ENCODE results near the gene GABRB1. TPM values are rescaled to one million over a fixed set of nuclear protein-coding genes. Genes with fewer than 3 reads are reported as not detected.

The GABRB1 gene
- total RNA-seq, 2 donors from 2014 or later, result not detected

DNA sequence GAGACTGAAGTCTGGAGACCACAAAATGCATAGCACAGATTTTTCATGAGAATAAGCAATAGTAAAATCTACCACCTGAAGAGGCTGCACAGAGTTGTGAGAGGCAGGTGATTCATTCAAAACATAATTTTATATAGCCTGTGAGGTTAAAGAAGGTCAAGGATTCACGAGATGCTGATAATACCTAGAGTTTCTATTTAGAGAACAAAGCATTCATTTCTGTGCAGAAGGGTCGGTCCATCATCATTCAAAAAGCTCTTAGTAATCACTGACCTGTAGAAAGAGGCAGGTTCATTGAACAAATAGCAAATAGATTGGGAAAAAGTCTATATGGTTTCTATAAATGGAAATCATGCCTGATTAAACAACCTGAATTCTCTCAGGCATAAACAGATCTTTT is 26.6 kb downstream of the GABRB1 start:
- Mint-ChIP-seq H3K27ac (no peak overlapping the region), H3K27me3 (peaks cover 43% of the 10 kb centered on the region), H3K4me3 (no peak overlapping the region), H3K4me1 (no peaks in the 10 kb centered on the region), H3K36me3 (ENCODE audit: low read depth) (peaks cover 2% of the 10 kb centered on the region)
- H3K9me3 ChIP-seq (ENCODE audit: control insufficient read depth, low read length, poor library complexity, severe bottlenecking), result peaks cover 3% of the 10 kb centered on the region
- DNase-seq, result no peak
- no peak for ATAC-seq

DNA sequence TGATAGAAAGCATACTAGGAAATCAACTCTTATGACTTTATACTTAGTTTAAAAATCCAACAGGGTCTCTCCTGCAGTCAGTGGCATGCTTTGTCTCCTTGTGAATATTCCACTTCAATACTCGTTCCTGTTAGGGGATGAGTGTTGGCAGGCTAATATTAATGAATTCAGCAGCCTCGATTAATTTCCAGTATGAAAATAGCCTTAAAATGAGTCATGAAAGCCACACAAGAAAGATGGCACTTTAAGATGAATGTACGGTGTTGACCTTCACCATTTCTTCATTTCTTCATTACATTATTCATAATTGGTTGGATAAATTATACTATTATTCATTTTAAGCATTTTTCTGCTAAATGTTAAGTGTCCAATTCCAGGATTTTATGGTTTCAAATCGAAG is 29.2 kb downstream of the GABRB1 start:
- Mint-ChIP-seq H3K4me1 (no peaks in the 10 kb centered on the region), H3K4me3 (no peak overlapping the region), H3K36me3 (ENCODE audit: low read depth) (peaks cover 4% of the 10 kb centered on the region), H3K27ac (no peak overlapping the region), H3K27me3 (peaks cover 33% of the 10 kb centered on the region)
- no peak for DNase-seq
- no peak for ATAC-seq
- peaks cover 3% of the 10 kb centered on the region for H3K9me3 ChIP-seq (ENCODE audit: control insufficient read depth, low read length, poor library complexity, severe bottlenecking)

DNA sequence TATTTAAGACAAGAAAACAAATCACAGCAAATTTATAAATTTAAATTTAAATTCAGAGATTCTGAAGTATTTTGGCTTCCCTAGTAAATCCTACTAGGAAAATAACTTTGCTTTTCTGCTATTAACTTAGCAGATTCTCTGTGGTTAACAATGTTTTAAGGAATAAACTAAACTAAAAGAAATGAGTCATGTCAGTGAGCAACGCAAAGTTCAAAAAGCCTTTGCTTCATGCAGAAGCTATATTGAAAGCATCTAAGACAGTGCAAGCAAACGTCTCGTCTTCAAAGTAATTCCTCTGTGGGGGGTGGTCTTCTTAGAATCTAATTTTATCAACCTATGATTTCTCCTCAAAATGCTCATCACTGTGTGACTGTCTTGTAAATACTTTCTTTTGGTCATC is 30.1 kb downstream of the GABRB1 start:
- peaks cover 3% of the 10 kb centered on the region for H3K36me3 Mint-ChIP-seq (ENCODE audit: low read depth)
- H3K27ac Mint-ChIP-seq, result no peak overlapping the region
- DNase-seq, result no peak
- peaks cover 27% of the 10 kb centered on the region for H3K27me3 Mint-ChIP-seq
- ATAC-seq, result no peak
- H3K4me1 Mint-ChIP-seq, result no peaks in the 10 kb centered on the region
- H3K9me3 ChIP-seq (ENCODE audit: control insufficient read depth, low read length, poor library complexity, severe bottlenecking), result peaks cover 3% of the 10 kb centered on the region
- no peak overlapping the region for H3K4me3 Mint-ChIP-seq

DNA sequence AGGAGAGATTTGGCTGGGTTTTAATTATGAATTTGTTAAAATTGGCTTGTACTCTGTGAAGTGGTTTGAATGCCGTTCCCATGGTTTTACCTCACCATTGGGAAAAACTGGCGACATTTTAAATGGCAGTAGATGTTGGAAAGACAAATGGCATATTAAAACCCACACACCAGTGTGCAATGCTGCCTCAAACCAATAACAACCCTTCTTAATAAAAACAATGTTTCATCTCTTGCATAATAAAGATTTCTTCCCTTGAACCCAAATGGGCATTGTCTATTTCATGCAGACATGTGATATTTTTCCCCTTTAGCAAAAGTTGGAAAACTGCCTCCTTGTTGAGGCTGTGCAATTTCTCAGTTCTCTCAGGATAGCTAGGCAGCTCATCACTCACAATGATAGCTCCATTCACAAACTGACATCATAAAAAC is 33.7 kb downstream of the GABRB1 start:
- Mint-ChIP-seq H3K27ac (no peak overlapping the region), H3K4me3 (no peak overlapping the region), H3K36me3 (ENCODE audit: low read depth) (peaks cover 2% of the 10 kb centered on the region)

DNA sequence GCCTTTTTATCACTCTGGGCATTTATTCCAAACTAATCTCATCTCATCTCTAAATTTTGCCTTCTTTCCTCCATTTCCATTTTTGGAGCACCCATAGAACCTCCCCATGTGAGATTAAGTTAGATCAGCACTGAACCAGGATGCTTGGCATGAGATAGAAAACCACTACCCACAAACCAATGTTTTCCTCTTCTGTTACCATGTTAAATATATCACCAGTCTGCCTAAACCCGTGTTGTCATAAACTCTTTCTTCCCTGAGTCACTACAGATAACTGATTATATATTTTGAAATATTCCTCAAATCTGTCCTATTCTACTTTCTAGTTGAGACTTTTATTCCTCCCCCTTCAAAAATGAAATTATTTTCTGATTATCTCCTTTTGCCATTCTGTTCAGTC is 37.6 kb downstream of the GABRB1 start:
- no peaks in the 10 kb centered on the region for H3K9me3 ChIP-seq (ENCODE audit: control insufficient read depth, low read length, poor library complexity, severe bottlenecking)
- H3K27ac Mint-ChIP-seq, result no peak overlapping the region
- H3K27me3 Mint-ChIP-seq, result no peaks in the 10 kb centered on the region
- H3K4me3 Mint-ChIP-seq, result no peak overlapping the region
- ATAC-seq, result no peak
- no peaks in the 10 kb centered on the region for H3K4me1 Mint-ChIP-seq
- no peaks in the 10 kb centered on the region for H3K36me3 Mint-ChIP-seq (ENCODE audit: low read depth)
- no peak for DNase-seq

More for the DNA sequence above, 33.7 kb downstream of the GABRB1 start:
- H3K4me1 Mint-ChIP-seq, result no peaks in the 10 kb centered on the region
- H3K27me3 Mint-ChIP-seq, result peaks cover 6% of the 10 kb centered on the region
- H3K9me3 ChIP-seq (ENCODE audit: control insufficient read depth, low read length, poor library complexity, severe bottlenecking), result no peaks in the 10 kb centered on the region
- no peak for ATAC-seq
- no peak for DNase-seq

DNA sequence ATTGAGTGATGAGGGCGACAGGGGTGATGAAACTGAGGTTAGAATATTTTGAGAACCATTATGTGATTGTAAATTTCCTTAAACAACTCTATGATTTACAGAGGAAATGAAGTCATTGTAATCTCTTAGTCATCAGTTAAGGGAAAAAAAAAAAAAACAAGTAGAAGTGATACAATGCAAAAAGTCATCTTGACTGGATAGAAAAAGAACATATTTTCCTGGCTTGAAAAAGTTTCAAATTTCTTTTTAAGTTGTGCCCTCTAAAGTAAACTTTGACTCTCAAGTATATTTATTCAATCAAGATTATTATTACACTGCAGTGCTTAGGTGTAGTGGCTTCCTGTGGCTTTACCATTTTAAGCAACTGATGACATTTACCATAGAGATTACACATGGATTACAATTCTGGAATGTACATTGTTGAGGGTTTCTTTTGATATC is 40.6 kb downstream of the GABRB1 start:
- Mint-ChIP-seq H3K4me1 (no peaks in the 10 kb centered on the region), H3K27me3 (peaks cover 6% of the 10 kb centered on the region), H3K27ac (no peak overlapping the region), H3K36me3 (ENCODE audit: low read depth) (no peaks in the 10 kb centered on the region), H3K4me3 (no peak overlapping the region)
- no peaks in the 10 kb centered on the region for H3K9me3 ChIP-seq (ENCODE audit: control insufficient read depth, low read length, poor library complexity, severe bottlenecking)
- ATAC-seq (no peak), DNase-seq (no peak)

DNA sequence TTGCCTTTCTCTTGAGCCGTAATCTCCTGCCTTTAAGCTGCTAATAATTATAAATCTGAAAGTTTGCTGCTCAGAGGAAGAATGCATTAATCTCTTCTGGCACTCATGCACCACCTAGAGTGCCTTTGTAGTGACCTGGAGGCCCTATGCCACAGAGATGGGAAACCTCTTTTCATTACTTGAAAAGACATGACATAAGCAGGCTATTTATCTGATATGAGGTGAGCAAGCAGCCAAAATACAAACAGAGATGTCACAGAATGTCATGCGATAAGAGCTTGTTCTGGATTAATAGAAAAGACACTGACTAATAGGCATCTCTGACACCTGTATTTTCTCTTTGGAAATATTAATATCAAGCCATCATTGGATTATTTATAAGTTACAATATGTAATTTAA is 42.3 kb downstream of the GABRB1 start:
- H3K36me3 Mint-ChIP-seq (ENCODE audit: low read depth), result no peaks in the 10 kb centered on the region
- DNase-seq (no peak), ATAC-seq (no peak)
- H3K27ac Mint-ChIP-seq, result no peak overlapping the region
- H3K4me3 Mint-ChIP-seq, result no peak overlapping the region
- no peaks in the 10 kb centered on the region for H3K9me3 ChIP-seq (ENCODE audit: control insufficient read depth, low read length, poor library complexity, severe bottlenecking)
- no peaks in the 10 kb centered on the region for H3K4me1 Mint-ChIP-seq
- H3K27me3 Mint-ChIP-seq, result peaks cover 8% of the 10 kb centered on the region

DNA sequence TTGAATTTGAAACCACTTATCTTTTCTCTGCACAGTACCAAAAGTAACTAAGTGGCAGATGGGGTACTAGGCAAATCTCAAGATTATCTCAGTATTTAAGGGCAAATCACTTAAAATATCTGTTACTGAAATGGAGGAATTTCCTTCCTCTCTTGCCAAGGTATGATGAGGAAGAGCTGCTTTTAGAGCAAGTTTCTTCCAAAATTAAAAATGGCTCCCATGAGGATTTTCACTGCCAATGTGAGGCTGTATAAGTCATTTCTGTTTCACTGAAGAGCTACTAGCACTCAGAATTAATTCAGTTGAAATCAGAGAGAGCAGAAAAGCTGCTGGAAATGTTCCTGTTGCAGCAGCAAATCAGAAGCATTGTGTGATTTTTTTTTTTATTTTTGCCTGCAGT is 43.4 kb downstream of the GABRB1 start:
- H3K27ac Mint-ChIP-seq, result no peak overlapping the region
- DNase-seq (no peak), ATAC-seq (no peak)
- no peaks in the 10 kb centered on the region for H3K9me3 ChIP-seq (ENCODE audit: control insufficient read depth, low read length, poor library complexity, severe bottlenecking)
- no peak overlapping the region for H3K4me3 Mint-ChIP-seq
- H3K36me3 Mint-ChIP-seq (ENCODE audit: low read depth), result no peaks in the 10 kb centered on the region
- H3K4me1 Mint-ChIP-seq, result no peaks in the 10 kb centered on the region
- H3K27me3 Mint-ChIP-seq, result peaks cover 8% of the 10 kb centered on the region

DNA sequence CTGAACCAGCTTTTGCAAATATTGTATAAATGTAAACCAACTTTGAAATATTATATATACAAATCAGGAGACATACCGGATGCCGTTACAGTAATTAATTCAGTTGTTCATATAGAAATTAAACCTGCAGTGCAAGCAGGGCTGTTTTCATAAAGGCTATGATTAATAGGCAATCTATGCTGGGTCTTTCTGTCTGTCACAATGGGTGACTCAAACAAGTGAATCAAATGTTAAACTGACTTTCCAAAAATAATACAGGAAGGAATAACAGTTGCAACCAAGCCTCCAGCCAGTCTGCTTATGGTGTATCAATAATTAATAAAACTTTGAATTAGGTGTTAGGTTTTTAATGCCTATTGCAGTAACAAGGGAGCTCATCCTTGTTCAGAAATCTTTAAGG is 43.9 kb downstream of the GABRB1 start:
- peaks cover 8% of the 10 kb centered on the region for H3K27me3 Mint-ChIP-seq
- no peaks in the 10 kb centered on the region for H3K36me3 Mint-ChIP-seq (ENCODE audit: low read depth)

DNA sequence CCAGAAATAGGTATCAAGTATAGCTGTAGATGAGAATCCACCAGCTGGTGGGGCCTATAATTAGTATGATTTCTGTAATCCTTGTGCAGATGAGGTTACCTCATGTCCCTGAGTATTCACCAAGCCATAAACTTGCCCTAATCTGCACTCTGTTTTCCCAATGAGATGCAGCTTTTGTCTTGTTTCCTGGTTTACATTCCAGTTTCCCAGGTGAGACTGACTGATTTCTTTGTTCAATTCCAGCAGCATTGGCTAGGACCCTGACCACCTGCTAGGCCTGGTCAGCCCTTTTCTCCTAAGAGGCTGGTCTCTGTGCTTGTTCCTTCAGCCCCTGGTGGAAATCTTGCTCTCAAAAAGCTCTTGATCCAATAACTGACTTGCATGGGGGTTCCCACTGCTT is 44.6 kb downstream of the GABRB1 start:
- DNase-seq (no peak), ATAC-seq (no peak)
- Mint-ChIP-seq H3K27me3 (peaks cover 8% of the 10 kb centered on the region), H3K36me3 (ENCODE audit: low read depth) (no peaks in the 10 kb centered on the region), H3K27ac (no peak overlapping the region), H3K4me1 (no peaks in the 10 kb centered on the region), H3K4me3 (no peak overlapping the region)
- no peaks in the 10 kb centered on the region for H3K9me3 ChIP-seq (ENCODE audit: control insufficient read depth, low read length, poor library complexity, severe bottlenecking)

More for the DNA sequence above, 43.9 kb downstream of the GABRB1 start:
- ATAC-seq (no peak), DNase-seq (no peak)
- no peaks in the 10 kb centered on the region for H3K4me1 Mint-ChIP-seq
- no peaks in the 10 kb centered on the region for H3K9me3 ChIP-seq (ENCODE audit: control insufficient read depth, low read length, poor library complexity, severe bottlenecking)
- H3K27ac Mint-ChIP-seq, result no peak overlapping the region
- H3K4me3 Mint-ChIP-seq, result no peak overlapping the region

DNA sequence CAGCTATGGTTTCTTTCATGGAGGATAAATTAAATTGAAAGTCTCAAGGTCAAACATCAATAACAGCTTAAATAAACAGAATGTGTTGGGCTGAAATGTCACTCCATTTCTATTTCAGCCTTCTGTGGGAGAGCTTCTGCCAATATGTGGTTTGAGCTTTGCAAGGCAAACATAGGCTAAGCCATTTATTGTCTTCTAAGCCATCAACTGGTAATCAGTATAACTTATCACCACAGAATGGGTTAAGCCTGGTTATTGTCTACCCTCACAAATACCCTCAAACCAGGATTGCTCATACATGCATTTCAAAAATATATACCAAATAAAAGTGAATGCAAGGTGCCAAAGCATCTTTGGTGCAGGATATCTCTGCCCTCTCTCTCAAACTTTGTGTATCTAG is 52.7 kb downstream of the GABRB1 start:
- H3K36me3 Mint-ChIP-seq (ENCODE audit: low read depth), result no peaks in the 10 kb centered on the region
- H3K4me3 Mint-ChIP-seq, result no peak overlapping the region
- H3K27me3 Mint-ChIP-seq, result peaks cover 23% of the 10 kb centered on the region
- ATAC-seq, result no peak
- no peak for DNase-seq
- no peak overlapping the region for H3K27ac Mint-ChIP-seq
- H3K4me1 Mint-ChIP-seq, result no peaks in the 10 kb centered on the region
- no peaks in the 10 kb centered on the region for H3K9me3 ChIP-seq (ENCODE audit: control insufficient read depth, low read length, poor library complexity, severe bottlenecking)

DNA sequence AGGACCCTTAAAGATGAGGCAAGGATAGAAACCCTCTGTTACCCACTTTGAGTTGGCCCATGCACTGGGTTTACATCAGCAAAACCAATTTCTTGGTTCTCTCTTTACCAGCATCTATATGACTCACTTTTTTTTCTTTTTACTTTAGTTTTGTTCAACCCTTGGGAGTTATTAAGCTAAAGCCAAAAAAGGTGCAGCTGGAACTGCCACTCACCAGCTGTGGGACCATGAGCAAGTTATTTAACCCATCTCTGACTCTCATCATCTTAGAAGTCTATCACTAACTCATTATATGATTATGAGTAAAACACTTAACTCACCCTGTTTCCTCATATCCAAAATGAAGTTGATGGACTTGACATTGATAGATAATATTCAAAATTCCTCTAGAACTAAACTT is 53.4 kb downstream of the GABRB1 start:
- H3K9me3 ChIP-seq (ENCODE audit: control insufficient read depth, low read length, poor library complexity, severe bottlenecking), result no peaks in the 10 kb centered on the region
- ATAC-seq (no peak), DNase-seq (no peak)
- Mint-ChIP-seq H3K36me3 (ENCODE audit: low read depth) (no peaks in the 10 kb centered on the region), H3K27ac (no peak overlapping the region), H3K27me3 (peaks cover 23% of the 10 kb centered on the region), H3K4me3 (no peak overlapping the region), H3K4me1 (no peaks in the 10 kb centered on the region)

DNA sequence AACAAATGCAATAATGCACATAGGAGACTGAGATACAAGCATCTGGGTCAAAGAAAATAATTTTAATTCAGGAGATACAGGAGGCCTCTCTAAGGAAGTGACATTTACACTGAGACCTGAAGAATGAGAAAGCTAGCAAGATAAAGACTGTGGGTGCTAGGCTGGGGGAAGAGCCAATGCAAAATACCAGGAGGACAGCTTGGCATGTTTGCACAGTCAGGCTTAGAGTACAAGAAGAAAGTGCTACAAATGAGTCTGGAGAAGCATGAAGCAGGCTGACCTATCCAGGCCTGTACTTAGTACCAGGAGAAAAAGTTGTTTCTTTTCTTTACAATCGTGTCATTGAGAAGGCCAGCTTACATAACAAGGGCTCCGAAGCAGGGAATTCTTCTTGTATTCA is 56.9 kb downstream of the GABRB1 start:
- no peak overlapping the region for H3K27ac Mint-ChIP-seq
- no peak for ATAC-seq

DNA sequence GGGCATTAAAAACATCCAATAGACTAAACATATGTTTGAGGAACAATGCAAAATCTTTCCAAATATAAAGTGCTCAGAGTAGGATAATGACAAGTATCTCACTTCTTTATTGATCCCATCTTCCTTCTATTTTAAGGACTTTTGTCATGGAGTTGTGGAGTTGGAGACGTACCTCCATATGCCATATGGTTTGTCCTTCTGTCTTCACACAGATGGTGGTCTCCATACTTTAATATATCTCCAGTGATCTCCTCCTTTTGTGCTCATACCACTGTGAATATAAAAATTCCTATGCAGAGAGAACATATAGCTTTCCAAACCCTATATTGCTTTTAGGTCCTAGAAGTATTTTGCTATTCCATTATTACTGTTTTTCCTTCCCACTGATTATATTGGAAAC is 64.5 kb downstream of the GABRB1 start:
- DNase-seq, result no peak

More for the DNA sequence above, 56.9 kb downstream of the GABRB1 start:
- no peaks in the 10 kb centered on the region for H3K9me3 ChIP-seq (ENCODE audit: control insufficient read depth, low read length, poor library complexity, severe bottlenecking)
- Mint-ChIP-seq H3K4me1 (no peaks in the 10 kb centered on the region), H3K4me3 (no peak overlapping the region), H3K27me3 (peaks cover 23% of the 10 kb centered on the region), H3K36me3 (ENCODE audit: low read depth) (no peaks in the 10 kb centered on the region)
- no peak for DNase-seq

More for the DNA sequence above, 64.5 kb downstream of the GABRB1 start:
- H3K27ac Mint-ChIP-seq, result no peak overlapping the region
- H3K27me3 Mint-ChIP-seq, result peaks cover 4% of the 10 kb centered on the region
- no peak overlapping the region for H3K4me3 Mint-ChIP-seq
- no peaks in the 10 kb centered on the region for H3K9me3 ChIP-seq (ENCODE audit: control insufficient read depth, low read length, poor library complexity, severe bottlenecking)
- no peaks in the 10 kb centered on the region for H3K4me1 Mint-ChIP-seq
- no peaks in the 10 kb centered on the region for H3K36me3 Mint-ChIP-seq (ENCODE audit: low read depth)
- ATAC-seq, result no peak
